Upper lobe of right lung (tissue), 1 donor: ENCODE results near the gene TRIM6. TPM values are rescaled to one million over a fixed set of nuclear protein-coding genes. Genes with fewer than 3 reads are reported as not detected.
"Not testable (repeated sequence)": the region's sequence is repeated elsewhere in the genome, so short reads cannot be mapped to it uniquely, and the experiment has no call there.

Experiments used
- ATAC-seq: fragments of 200-7000 bp; cut with Tn5 transposase; one replicate; pipeline ENCODE4 v1.9.1; 2020; ENCODE audit warnings: mild to moderate bottlenecking, moderate library complexity
- DNase-seq: peaks from one replicate; pipeline ENCODE4 v3.0.0-alpha.2; 2020
- H3K27ac ChIP-seq: fragments of 200-600 bp; one replicate; pipeline ENCODE4 v1.8.0; 2022
- H3K27me3 ChIP-seq: fragments of 200-600 bp; one replicate; pipeline ENCODE4 v1.8.0; 2022; ENCODE audit warnings: mild to moderate bottlenecking
- H3K36me3 ChIP-seq: fragments of 200-600 bp; one replicate; pipeline ENCODE4 v1.8.0; 2022
- H3K4me1 ChIP-seq: fragments of 200-600 bp; one replicate; pipeline ENCODE4 v1.8.0; 2022
- H3K4me3 ChIP-seq: fragments of 200-600 bp; one replicate; pipeline ENCODE4 v1.8.0; 2022; ENCODE audit warnings: mild to moderate bottlenecking
- H3K9me3 ChIP-seq: fragments of 200-600 bp; one replicate; pipeline ENCODE4 v1.8.0; 2022
- CTCF ChIP-seq: fragments of 200-600 bp; IDR thresholded peaks from one replicate; pipeline ENCODE4 v1.8.0; 2022; ENCODE audit warnings: antibody characterized with exemption
- intact Hi-C: fragments of 100-400 bp; cut with DNase I; formaldehyde crosslinking; loops from one replicate; pipeline ENCODE4 v1.11.0; 2022
- total RNA-seq: library from RNA; stranded (reverse); fragmentation: NEBNext Ultra II Directional; extraction: Animal tissue kit (Norgen Biotek cat#: 25700); gene quantifications from one replicate; pipeline ENCODE4 v1.2.1, GENCODE V29; 2021
- donor health status: DM: no; HTN: yes; CAD: no; lungs with severe emphysema.

The TRIM6 gene
- total RNA-seq, 1 donor from 2014 or later, result 2.4 TPM

GRCh38 chr11:5577101-5577500, 19.3 kb upstream of the TRIM6 start:
- no peak overlapping the region for H3K4me3 ChIP-seq
- no peak overlapping the region for H3K27ac ChIP-seq
- ATAC-seq (no peak), DNase-seq (no peak)
- no peaks in the 10 kb centered on the region for H3K9me3 ChIP-seq
- intact Hi-C loops, result no loop called here
- no peak for TF ChIP-seq CTCF
- no peaks in the 10 kb centered on the region for H3K36me3 ChIP-seq
- no peaks in the 10 kb centered on the region for H3K4me1 ChIP-seq
- H3K27me3 ChIP-seq, result no peaks in the 10 kb centered on the region

- Histone ChIP-seq H3K9me3 (no peaks in the 10 kb centered on the region), H3K36me3 (no peaks in the 10 kb centered on the region), H3K4me1 (no peaks in the 10 kb centered on the region), H3K4me3 (no peak within 1 kb of the TSS), H3K27me3 (no peaks in the 10 kb centered on the region), H3K27ac (no peak within 1 kb of the TSS)
- ATAC-seq (no peak), DNase-seq (no peak)
- no peak for TF ChIP-seq CTCF
- intact Hi-C loops, result no loop called here
Observed at GRCh38 chr11:5580577-5580976, 15.9 kb upstream of the TRIM6 start, which contains the start of gene OR52B6. OR52B6 (plus strand) TSS chr11:5580877; CDS start chr11:5580877, 0 bp downstream.

- ATAC-seq (no peak), DNase-seq (no peak)
- H3K27me3 ChIP-seq, result no peaks in the 10 kb centered on the region
- no peak overlapping the region for H3K27ac ChIP-seq
- TF ChIP-seq CTCF, result no peak
- no peaks in the 10 kb centered on the region for H3K9me3 ChIP-seq
- no peak overlapping the region for H3K4me3 ChIP-seq
- H3K4me1 ChIP-seq, result no peaks in the 10 kb centered on the region
- intact Hi-C loops, result no loop called here
- no peaks in the 10 kb centered on the region for H3K36me3 ChIP-seq
Observed at GRCh38 chr11:5581014-5581413, 15.4 kb upstream of the TRIM6 start.

- H3K36me3 ChIP-seq, H3K27me3 ChIP-seq, ATAC-seq, H3K4me1 ChIP-seq, H3K9me3 ChIP-seq, H3K27ac ChIP-seq, intact Hi-C loops, DNase-seq, H3K4me3 ChIP-seq: not testable (repeated sequence)
Observed at GRCh38 chr11:5584458-5584857, 12.0 kb upstream of the TRIM6 start.

GRCh38 chr11:5589906-5590305, 6.5 kb upstream of the TRIM6 start:
- ATAC-seq, DNase-seq, H3K27me3 ChIP-seq, H3K4me1 ChIP-seq, intact Hi-C loops, H3K36me3 ChIP-seq, H3K27ac ChIP-seq, H3K4me3 ChIP-seq, H3K9me3 ChIP-seq: not testable (repeated sequence)

GRCh38 chr11:5591613-5592012, 4.8 kb upstream of the TRIM6 start:
- no peak for TF ChIP-seq CTCF
- DNase-seq, result no peak
- no peak for ATAC-seq

GRCh38 chr11:5592615-5593014, 3.8 kb upstream of the TRIM6 start:
- no peak for TF ChIP-seq CTCF
- intact Hi-C loops, result no loop called here
- no peak overlapping the region for H3K27ac ChIP-seq
- H3K4me1 ChIP-seq, result peaks cover 3% of the 10 kb centered on the region
- no peaks in the 10 kb centered on the region for H3K36me3 ChIP-seq
- no peaks in the 10 kb centered on the region for H3K9me3 ChIP-seq
- ATAC-seq (peak; percentile 34), DNase-seq (no peak)
- H3K27me3 ChIP-seq, result no peaks in the 10 kb centered on the region
- H3K4me3 ChIP-seq, result no peak overlapping the region

More at GRCh38 chr11:5591613-5592012, 4.8 kb upstream of the TRIM6 start:
- Histone ChIP-seq H3K27me3 (no peaks in the 10 kb centered on the region), H3K4me1 (no peaks in the 10 kb centered on the region), H3K36me3 (no peaks in the 10 kb centered on the region), H3K4me3 (no peak overlapping the region), H3K9me3 (no peaks in the 10 kb centered on the region), H3K27ac (no peak overlapping the region)
- intact Hi-C loops, result no loop called here
